ENCODE measurements around the gene FOXO3.

DNA sequence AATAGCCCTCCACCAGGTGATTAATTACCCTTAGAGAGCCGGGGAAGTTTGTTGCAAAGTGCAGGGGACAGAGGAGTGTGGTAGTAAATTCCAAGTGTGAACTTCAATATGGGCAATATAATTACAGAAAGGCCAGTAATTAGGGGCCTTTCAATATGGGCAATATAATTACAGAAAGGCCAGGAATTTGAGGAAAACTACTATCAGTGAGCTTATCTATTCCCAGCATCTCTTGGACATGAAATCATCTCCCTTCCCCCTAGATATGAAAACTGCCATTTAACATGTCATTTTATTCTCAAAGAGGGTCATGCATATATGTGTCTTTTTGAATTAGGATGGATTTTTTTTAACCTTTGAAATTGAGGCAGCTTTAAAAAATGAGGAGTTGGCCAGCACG is 102.0 kb downstream of the FOXO3 start:
- TF ChIP-seq, protein P1, sequence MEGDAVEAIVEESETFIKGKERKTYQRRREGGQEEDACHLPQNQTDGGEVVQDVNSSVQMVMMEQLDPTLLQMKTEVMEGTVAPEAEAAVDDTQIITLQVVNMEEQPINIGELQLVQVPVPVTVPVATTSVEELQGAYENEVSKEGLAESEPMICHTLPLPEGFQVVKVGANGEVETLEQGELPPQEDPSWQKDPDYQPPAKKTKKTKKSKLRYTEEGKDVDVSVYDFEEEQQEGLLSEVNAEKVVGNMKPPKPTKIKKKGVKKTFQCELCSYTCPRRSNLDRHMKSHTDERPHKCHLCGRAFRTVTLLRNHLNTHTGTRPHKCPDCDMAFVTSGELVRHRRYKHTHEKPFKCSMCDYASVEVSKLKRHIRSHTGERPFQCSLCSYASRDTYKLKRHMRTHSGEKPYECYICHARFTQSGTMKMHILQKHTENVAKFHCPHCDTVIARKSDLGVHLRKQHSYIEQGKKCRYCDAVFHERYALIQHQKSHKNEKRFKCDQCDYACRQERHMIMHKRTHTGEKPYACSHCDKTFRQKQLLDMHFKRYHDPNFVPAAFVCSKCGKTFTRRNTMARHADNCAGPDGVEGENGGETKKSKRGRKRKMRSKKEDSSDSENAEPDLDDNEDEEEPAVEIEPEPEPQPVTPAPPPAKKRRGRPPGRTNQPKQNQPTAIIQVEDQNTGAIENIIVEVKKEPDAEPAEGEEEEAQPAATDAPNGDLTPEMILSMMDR (IDR thresholded peaks at IDR 0.05; ENCODE audit: insufficient read depth, low read depth, low read length): no peak
- no peak for TF ChIP-seq EZH2 (IDR thresholded peaks at IDR 0.05; ENCODE audit: insufficient read depth, low read length)
